Measurements from ENCODE around the gene SPIRE2.
"Not testable (repeated sequence)": the region's sequence is repeated elsewhere in the genome, so short reads cannot be mapped to it uniquely, and the experiment has no call there.

The SPIRE2 gene

DNA sequence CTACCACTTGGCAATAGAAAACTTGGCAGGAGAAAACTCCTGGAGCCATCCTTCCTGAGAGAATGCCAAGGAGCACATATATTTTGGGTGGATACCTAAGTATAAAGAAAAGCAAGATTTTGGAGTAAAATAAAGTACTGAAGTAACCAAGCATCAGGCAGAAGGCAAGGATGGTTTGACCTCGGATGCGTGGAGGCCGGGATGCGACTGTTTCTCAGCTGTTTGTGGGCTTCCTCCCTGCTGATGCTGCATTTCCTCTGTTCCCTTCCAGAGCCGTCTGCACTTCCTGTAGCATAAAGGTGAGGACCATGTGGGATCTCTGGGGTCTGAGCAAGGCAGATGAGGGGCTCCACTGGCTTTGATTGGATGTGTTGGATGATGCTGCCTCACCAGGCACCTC lies 39.6 kb downstream of the SPIRE2 start:
- no peak for DNase-seq

DNA sequence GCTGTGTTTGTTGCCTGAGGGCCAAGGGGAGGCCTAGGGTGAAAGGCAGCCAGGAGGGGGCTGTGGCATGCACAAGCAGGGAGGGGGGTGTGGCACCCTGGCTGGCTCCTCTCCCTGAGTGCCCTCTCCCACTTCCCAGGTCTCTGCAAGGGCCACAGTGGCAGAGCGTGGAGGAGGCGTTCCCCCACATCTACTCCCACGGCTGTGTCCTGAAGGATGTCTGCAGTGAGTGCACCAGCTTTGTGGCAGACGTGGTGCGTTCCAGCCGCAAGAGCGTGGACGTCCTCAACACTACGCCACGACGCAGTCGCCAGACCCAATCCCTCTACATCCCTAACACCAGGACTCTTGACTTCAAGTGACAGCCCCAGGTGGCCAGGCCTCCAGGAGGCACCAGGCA lies 41.6 kb downstream of the SPIRE2 start:
- no peak for DNase-seq

DNA sequence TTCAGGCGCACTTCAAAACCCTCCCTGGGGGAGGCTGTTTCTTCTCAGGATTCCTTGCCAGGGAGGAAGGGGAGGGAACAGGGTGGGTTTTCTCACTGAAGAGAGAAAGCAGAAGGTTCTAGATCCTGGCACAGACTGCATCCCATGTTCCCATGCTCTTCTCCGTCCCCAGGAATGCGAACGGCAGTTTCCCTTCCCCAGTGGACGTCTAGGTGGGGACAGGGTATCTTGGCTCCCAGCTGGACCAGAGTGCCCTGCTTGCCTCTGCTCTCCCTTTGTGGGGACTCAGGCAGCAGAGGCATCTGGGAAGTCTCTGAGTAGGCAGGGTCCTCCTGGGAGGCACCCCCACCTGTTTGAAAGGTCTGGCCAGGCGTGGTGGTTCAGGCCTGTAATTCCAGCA lies 42.2 kb downstream of the SPIRE2 start:
- no peak for DNase-seq

DNA sequence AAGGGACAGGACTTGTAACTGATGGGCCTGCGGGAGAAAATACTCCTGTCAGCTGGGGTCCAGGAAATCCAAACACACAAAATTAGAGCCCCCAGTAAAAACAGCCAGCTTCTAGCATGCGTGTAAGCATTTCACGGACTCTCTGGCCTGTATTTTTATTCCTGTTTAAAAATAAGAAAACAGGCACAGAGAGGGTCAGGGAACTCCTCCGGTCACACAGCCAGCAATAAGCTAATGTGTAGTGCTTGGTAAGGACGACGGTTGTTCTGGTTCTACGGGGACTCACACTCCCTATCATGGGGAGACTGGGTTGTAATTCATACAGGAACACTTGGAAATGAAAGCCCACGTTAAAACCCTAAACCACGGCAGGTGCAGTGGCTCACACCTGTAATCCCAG lies 43.6 kb downstream of the SPIRE2 start:
- DNase-seq: no peak

DNA sequence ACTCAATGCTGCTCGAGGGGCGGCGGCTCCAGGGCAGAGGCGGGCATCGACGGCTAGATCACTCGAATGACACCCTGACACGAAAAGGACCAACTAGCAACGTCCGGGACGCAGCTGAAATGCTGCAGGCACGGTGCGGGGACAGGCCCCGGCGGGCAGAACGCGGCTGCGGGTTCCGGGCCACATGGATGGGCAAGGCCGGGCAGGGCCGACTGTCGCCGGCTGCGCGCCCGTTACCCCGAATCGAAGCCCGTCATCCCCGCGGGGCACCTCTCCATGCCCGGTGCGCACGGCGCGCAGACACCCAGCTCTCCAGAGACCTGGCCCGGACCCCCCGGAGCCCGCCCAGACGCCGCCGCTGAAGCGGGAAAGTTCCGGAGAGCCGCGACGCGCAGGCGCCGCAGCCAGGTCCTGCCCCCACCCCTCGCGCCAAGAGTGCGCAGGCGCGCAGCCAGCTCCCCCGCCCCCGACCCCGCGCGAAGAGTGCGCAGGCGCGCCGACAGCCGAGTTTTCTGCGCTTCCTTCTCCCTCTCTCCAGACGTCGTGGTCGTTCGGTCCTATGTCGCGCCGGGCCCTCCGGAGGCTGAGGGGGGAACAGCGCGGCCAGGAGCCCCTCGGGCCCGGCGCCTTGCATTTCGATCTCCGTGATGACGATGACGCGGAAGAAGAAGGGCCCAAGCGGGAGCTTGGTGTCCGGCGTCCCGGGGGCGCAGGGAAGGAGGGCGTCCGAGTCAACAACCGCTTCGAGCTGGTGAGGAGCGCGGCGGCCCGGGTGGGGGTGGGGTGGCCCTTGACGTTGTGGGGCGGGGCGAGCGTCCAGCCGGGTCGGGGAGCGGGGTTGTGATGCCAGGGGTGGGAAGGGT lies 45.1 kb downstream of the SPIRE2 start, which contains the start of gene TCF25:
Gene TCF25 (plus strand): TSS at position 484 of the 863 bp plus-strand sequence. CDS start 76 bp downstream, at position 560.
- peak; percentile 72 for DNase-seq

DNA sequence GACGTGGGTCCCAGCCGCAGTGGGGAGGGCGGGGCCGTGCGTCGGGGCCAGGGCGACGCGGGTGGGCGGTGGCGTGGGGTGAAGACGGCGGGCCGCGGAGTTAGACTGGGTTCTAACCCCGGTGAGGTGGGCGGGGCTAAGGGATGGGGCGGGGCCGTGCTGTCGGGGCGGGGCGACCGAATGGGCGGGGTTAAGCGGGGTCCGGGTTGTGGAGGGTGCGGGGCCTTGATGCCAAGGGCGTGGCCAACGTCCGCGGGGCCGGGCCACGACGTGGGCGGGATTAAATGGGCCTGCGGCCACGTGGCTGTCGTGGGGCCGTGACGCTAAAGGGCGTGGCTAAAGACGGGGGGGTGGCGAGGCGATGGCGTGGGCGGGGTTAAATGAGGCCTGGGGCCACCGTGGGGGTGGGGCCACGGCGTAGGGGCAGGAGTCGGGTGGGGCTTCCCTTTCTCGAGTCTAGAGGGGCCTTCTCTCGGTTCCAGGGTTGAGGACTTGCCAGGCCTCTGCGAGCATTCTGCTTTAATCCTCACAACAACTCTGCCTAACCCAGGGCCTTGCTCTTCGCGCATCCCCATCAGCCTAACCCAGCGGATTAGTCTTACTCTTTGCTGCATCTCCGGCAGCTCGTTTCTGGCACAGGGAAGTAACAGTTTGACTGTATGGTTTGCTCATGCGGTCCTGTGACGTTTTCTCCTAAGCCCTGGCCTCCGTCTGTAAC lies 45.9 kb downstream of the SPIRE2 start:
- DNase-seq: peak; percentile 84

DNA sequence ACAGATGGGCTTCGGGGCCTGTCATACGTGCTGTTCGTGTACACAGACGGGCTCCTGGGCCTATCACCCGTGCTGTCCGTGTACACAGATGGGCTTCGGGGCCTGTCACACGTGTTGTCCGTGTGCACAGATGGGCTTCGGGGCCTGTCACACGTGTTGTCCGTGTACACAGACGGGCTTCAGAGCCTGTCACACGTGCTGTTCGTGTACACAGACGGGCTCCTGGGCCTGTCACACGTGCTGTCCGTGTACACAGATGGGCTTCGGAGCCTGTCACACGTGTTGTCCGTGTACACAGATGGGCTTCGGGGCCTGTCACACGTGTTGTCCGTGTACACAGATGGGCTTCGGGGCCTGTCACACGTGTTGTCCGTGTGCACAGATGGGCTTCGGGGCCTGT lies 50.8 kb downstream of the SPIRE2 start:
- DNase-seq: not testable (repeated sequence)

DNA sequence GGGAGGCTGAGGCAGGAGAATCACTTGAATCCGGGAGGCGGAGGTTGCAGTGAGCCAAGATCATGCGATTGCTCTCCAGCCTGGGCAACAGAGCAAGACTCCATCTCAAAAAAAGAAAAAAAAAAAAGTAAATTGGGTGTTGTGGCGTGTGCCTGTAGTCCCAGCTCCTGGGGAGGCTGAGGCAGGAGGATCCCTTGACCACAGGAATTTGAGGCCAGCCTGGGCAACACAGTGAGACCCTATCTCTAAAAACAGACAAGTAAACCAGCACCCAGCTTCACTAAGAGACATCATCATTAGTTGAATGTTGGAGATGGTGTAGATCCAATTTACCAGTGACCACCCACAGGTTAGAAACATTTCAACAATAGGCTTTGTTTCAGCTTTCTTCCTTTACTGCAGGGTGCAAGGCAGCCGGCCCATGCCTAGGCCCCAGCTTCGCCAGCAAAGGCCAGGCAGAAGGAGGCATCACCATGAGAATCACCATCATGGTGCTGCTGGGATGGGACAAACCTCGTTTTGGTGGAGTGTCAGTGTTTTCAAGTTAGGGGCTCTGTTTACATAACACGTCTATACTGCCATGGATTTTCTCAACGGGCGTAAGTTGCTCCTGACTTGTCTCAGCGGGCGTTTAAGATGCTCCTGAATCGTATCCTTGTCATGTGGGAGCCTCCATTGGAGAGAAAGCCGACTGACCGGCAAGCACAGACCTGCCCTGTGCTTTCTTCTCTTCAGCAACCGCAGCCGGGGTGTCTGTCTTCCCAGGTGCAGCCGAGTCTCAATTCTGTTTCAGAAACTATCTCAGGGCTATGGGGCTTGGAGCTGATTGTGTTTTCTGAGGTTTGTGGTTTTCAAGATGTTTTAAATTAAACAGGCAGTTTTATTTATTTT lies 52.4 kb downstream of the SPIRE2 start:
- no peak for DNase-seq

DNA sequence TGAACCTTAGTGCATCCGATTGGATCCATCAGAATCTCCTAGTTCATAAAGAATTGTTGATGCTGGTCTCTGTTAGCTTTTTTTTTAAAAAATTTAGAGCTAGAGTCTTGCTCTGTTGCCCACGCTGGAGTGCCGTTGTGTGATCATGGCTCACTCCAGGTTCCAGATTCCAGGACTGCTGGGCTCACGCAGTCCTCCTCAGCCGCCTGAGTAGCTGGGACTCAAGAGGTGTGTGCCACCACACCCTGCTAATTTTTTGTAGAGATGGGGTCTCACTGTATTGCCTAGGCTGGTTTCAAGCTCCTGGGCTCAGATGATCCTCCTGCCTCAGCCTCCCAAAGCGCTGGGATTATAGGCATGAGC lies 53.1 kb downstream of the SPIRE2 start:
- no peak for DNase-seq

DNA sequence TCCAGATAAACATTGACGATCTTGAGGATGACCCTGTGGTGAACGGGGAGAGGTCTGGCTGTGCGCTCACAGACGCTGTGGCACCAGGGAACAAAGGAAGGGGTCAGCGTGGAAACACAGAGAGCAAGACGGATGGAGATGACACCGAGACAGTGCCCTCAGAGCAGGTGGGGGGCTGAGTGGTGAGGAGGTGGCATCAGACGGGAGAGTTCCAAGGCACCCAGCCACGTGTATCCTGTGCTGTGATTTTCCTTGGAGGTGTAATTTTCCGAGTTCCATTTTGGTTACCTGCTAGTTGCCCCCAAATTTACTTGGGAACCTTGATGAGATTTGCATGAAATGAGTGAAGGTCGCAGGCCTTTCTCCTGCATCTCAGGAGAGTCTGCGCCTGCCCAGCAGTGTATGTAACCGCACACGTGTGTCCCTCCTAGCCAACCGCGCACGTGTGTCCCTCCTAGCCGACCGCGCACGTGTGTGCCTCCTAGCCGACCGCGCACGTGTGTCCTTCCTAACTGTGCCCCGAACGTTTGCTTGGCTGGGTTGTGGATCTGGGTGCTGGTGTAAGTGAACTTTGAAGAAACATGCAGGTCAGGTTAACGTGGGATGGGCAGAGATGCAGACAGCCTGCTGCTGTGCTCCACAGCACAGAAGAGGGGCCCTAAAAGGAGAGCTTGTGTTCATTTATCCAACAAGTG lies 55.2 kb downstream of the SPIRE2 start:
- no peak for DNase-seq

DNA sequence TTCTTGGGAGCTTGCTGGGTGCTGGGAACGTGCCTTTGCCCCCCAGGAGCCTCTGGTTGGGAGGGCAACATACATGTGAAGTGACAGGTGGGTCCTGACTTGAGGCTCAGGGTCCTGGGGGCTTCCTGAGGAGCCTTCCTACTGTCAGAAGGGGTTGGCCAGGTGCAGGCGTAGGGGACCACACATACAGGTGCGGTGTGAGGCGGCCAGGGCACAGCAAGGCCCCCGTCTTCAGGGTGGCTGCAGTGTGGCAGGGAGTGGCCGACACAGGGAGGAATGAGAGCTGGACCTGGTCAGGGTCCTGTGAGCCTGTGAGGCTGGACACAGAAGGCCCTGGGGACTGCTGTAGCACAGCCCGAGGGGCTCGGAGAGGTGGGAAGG lies 55.8 kb downstream of the SPIRE2 start:
- no peak for DNase-seq

DNA sequence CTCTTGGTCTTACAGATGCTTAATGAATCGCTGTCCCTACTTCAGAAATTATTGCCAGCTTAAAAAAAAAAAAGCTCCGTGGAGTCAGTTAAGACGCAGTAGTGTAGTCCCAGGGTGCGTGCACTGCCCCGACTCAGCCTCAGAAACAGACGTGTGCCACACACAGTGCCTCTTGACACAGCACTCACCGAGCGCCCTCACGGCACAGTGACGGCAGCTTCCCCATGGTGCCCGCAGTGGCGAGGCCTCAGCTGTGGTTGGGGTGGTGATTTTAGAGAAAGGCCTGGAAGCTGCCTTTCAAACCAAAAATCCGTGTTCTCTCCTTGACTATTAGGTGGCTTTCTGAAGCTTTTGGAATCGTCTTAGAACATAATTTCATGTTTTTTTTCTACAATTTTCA lies 59.0 kb downstream of the SPIRE2 start:
- DNase-seq: no peak

DNA sequence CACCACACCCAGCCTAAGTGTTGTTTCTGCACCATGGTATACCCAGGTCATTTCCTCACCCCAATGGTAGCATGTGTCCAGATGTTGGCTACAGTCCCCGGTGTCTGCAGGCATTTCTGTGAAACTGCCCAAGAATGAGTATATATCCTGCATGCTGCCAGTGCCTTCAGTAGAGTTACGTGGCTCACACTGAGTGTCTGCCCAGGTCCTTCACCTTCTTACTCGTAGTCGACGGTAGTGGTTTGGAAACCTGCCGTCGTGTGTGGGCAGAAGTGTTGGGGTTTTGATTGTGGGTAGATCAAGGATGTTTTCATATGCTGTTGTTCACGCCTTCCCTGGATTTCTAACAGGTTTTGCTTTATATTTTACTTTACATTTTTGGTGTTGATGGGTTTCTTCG lies 61.9 kb downstream of the SPIRE2 start:
- no peak for DNase-seq

DNA sequence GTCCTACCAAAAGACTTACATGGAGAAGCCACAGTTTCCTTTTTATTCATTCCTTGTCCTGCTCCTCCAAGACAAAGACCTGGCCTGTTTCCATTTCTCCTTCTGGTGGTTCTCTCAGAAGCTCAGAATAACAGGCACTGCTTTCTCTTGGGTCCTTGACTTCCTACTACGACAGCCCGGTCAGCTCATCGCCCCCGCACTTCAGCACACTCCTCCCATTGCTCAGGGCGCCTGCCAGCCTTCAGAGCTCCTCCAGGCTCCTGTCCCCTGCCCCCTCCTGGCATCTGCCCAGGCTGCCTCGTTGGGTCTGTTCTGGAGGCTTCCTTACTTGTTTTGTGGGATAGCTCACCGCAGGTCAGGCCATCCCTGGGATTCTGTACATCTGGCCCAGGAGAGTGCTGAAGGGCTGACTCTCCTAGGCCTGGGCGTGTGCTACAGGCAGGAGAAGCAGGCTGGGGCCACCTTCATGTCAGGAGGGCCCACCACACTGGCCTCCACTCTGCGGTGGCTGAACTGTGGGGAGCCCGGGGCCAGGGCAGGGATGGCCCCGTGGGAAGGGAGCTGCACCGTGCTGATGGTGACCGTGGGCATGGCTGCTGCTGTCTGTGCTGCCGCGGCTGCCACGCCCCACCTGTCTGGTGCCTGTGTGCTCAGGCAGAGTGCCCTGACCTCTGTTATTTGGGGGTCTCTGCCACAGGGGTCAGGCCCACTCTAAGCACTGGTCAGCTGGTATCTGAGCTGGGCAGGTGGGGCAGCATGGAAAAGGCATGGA lies 62.8 kb downstream of the SPIRE2 start:
- no peak for DNase-seq

DNA sequence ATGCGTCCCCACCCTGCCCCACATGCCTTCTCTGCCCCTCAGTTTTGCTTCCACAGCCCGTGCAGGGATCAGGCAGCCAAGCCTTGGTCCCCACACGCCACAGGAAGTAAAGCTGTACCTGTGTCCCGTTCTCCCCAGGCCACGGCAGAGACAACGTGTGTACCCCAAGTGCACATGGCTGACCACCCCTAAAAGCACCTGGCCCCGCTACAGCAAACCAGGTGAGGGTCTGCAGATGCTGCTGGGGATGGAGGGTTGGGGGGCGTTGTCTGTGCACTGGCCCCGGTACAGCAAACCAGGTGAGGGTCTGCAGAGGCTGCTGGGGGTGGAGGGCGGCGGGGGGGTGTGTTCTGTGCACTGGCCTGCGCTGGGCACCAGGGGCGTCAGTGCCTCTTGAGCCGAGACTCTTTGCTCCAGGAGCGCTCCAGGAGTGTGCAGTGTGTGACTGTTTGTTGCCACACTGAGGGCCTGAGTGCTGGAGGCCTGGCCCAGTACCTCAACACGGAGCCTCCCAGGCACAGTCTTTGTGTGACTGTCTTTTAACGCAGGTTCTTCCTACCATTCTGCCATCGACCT lies 63.9 kb downstream of the SPIRE2 start:
- DNase-seq: no peak

DNA sequence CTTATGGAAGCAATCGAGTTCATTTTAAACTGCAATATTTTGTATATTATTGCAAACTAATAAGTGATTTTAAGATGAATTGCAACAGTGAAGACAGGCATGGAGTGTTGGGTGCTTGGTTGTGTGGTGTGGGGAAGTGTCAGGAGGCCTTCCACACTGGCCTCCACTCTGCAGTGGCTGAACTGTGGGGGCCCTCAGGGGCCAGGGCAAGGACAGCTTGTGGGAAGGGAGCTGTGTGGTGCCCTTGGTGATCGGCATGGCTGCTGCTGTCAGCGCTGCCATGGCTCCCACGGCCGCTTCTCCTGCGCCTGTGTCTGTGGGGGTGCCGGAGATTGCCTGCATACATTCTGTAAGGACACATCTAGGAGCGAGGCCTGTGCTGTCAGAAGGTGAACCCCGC lies 64.4 kb downstream of the SPIRE2 start:
- no peak for DNase-seq

DNA sequence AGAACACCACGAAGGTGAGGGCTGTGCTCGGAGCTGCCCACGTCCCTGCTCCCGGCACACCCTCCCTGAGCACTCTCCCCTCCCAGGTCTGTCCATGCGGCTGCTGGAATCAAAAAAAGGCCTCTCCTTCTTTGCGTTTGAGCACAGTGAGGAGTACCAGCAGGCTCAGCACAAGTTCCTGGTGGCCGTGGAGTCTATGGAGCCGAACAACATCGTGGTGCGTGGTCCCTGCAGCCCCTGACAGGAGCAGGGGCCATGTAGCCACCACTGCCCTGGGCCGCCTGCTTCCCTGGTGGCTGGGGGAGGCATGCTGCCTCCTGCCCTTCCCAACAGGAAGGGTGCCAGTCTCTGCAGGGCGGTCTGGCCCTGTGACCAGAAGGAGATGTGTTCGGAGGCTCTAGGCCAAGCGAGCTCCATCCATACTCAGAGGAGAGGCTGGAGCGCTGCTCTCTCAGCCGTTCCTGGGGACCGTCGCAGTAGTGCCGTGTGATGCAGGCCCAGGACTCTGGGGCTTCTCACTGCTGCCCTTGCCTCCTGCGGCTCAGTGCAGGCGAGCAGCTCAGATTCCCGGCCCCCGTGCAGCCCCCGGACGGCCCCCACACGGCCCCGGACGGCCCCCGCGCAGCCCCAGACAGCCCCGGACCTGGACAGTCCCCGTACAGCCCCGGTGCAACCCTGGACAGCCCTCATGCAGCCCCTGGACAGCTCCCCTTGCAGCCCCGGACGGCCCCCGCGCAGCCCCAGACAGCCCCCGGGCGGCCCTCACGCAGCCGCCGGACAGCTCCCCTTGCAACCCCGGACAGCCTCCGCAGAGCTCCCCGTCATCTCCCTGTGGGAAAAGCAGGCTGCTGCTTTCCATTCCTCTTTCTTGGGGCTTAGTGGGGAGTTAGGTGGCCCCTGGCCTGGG lies 65.6 kb downstream of the SPIRE2 start:
- DNase-seq: no peak

DNA sequence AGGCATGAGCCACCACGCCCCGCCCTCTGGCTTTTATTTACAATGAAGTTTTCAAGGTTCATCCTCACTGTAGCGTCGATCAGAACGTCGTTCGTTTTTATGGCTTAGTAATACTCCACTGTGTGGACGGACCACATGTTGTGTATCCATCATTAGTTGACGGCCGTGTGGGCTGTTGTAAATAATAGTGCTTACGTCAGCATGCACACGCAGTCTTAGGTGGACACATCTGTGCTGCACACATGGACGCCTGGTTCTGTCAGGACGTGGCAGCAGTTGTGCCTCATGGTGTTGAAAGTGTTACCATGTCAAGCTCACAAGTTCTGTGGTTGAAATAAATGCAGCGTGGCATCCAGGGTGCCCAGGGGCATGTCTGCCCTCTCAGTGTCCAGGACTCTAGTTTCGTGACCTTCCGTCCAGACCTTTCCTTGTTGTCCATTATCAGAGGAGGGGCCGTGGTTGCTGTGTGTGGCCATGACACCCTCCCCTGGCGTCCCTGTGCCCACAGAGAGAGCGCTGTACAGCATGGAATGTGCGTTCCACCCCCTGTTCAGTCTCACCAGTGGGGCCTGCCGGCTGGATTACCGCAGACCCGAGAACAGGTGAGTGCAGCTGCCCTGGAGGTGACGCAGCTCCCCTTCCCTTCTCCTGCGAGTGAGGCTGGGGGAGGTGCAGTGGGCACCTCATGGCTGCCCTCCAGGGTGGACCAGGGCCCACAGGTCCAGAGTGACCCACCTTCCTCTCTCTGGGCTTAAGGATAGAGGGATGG lies 67.4 kb downstream of the SPIRE2 start:
- DNase-seq: no peak

DNA sequence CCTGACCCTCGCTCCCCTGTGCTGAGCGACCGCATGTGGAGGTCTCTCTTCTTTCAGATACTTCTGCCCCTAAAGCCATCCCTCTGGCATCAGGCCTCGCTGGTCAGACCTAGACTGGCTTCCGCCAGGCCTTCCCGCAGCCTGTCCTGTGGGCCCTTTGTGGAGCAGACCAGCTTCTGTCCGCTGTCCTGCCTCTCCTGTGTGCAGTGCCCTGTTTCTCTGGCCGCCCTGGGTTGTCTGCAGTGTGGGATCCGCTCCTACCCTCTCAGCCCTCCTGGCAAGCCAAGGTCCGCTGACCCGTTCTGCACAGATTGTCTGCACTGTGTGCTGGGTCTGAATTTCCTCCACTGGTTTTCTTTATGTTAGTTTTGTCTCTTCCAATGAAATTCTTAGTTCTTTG lies 68.9 kb downstream of the SPIRE2 start:
- no peak for DNase-seq

Data from SHP77 treated with DMSO at 0.1 percent for 48 hours (cell line).